GM23248 (cell line): ENCODE results near the gene GPX3.

ENCODE experiments used
- EZH2 ChIP-seq: fragments of 200-600 bp; sonication (generic); IDR thresholded peaks from 2 replicates; pipeline ENCODE4 v1.6.1; 2018; ENCODE audit warnings: antibody characterized with exemption, mild to moderate bottlenecking; ENCODE audit not compliant: insufficient read depth, poor library complexity, severe bottlenecking
- EZH2phosphoT487 ChIP-seq: fragments of 200-600 bp; sonication (generic); IDR thresholded peaks from 2 replicates; pipeline ENCODE4 v1.6.1; 2018; ENCODE audit warnings: antibody characterized with exemption, moderate library complexity, mild to moderate bottlenecking, low read depth; ENCODE audit not compliant: insufficient read depth

DNA sequence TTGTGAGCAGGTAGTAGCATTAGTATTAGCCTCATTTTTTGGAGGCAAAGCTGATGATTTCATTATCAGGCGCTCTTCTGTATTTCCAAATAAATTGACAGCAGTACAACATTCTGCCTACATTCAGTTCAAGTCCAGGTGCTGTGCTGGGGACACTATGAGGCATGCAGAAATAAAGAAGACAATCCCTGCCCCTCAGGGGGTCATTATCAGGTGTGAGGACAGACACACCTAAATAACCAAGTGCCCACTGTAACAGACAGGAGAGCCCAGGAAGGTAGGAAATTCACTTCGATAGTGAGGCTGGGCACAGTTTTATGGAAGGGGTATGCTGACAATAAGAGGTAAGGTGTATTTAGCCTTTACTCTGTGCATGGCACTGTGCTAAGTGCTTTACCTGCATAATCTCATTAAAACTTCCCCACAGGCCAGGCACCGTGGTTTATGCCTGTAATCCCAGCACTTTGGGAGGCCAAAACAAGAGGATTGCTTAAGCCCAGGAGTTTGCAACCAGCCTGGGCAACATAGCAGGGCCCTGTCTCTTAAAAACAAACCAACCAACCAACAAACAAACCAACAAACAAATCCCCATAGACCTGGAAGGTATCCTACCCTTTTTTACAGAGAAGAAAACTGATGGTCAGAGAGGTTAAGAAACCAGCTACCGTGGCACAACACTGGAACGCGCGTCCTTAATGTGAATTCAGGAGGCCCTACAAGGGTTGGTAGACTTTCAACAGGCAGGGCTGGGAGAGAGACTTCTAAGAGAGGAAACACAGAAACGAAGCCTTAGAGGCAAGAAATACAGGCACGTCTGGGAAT is 17.5 kb upstream of the GPX3 start:
- no peak for TF ChIP-seq EZH2phosphoT487
- no peak for TF ChIP-seq EZH2
